Measurements from ENCODE around the gene SHLD1. TPM values are rescaled to one million over a fixed set of nuclear protein-coding genes. Genes with fewer than 3 reads are reported as not detected.

Gene SHLD1
- total RNA-seq, 1 experiment from 2014 or later = 5.9 TPM

DNA sequence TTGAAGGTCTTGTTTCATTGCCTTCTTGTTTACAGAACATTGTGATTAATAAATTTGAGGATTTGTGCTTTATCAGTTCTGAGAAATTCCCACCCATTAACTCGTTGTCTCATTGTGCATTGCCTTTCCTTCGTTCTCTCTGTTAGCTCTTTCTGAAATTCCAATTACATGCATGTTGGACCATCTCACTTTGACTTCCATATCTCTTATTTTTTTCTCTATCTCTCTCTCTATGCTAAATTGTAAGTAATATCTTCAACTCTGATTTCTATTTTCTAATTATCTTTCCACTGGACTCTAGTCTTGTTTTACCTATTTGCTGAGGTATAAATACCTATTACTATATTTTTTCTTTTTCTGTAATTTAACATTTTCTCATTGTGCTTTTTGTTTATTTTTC, 92.3 kb downstream of the SHLD1 start:
- H3K4me1 ChIP-seq (replicated peaks; ENCODE audit: insufficient read depth) = peaks cover 13% of the 10 kb centered on the region
- no peaks in the 10 kb centered on the region for H4K20me1 ChIP-seq (ENCODE audit: insufficient read depth)
- no peak for TF ChIP-seq EZH2 (IDR thresholded peaks at IDR 0.05; ENCODE audit: low read depth)
- TF ChIP-seq, protein P1, sequence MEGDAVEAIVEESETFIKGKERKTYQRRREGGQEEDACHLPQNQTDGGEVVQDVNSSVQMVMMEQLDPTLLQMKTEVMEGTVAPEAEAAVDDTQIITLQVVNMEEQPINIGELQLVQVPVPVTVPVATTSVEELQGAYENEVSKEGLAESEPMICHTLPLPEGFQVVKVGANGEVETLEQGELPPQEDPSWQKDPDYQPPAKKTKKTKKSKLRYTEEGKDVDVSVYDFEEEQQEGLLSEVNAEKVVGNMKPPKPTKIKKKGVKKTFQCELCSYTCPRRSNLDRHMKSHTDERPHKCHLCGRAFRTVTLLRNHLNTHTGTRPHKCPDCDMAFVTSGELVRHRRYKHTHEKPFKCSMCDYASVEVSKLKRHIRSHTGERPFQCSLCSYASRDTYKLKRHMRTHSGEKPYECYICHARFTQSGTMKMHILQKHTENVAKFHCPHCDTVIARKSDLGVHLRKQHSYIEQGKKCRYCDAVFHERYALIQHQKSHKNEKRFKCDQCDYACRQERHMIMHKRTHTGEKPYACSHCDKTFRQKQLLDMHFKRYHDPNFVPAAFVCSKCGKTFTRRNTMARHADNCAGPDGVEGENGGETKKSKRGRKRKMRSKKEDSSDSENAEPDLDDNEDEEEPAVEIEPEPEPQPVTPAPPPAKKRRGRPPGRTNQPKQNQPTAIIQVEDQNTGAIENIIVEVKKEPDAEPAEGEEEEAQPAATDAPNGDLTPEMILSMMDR (conservative IDR thresholded peaks at IDR 0.05) = no peak
- H3K9me2 ChIP-seq (ENCODE audit: insufficient read depth) = no peaks in the 10 kb centered on the region; the same call in 1 of the 2 replicates
- ChIA-PET CTCF (no interaction called here), POLR2A (ENCODE audit: unreplicated experiment) (no interaction called here)
- H3F3A ChIP-seq (ENCODE audit: insufficient read depth, low read depth) = peaks cover 12% of the 10 kb centered on the region; the same call in 1 of the 2 replicates
- H3K9me3 ChIP-seq (ENCODE audit: insufficient read depth, low read depth) = no peaks in the 10 kb centered on the region
- H3K4me2 ChIP-seq = no peak overlapping the region
- no TSS peak for BruUV-seq (replicated peaks)
- H3K27ac ChIP-seq = no peak overlapping the region
- H3K79me2 ChIP-seq (ENCODE audit: low read depth) = no peaks in the 10 kb centered on the region
- H3K36me3 ChIP-seq (ENCODE audit: low read depth) = no peaks in the 10 kb centered on the region
- H3K27me3 ChIP-seq (ENCODE audit: insufficient read depth, low read depth) = no peaks in the 10 kb centered on the region
- H3K4me3 ChIP-seq = no peak overlapping the region
- intact Hi-C loops (cut with micrococcal nuclease; ENCODE audit: unreplicated experiment) = no loop called here
- no peak overlapping the region for H2AFZ ChIP-seq
- no peak for DNase-seq

DNA sequence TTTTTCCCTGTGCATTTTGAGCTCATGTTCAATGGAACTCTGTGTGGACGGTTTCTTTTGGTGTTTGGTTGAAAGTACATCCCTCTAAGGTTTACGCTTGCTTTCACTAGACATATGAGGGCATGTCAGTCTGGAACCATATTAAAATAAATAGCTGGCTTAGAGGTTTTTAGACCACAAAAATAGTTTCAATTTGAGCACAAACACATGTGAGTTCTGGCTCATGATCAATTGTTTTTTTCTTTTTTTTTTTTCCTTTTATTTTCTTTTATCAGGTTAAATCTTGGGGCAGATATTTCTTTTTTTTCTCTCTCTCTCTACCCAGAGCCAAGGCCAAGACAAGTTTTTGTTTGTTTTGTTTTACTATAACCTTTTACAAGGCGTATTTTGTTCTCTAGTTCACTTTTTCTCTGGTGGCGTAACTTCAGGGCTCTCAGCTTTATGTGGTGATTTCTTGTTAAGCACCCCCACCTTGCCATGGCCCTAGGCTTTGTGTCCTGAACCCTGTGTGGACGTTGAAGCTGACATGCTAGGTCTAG, 92.9 kb downstream of the SHLD1 start:
- no peaks in the 10 kb centered on the region for H3K36me3 ChIP-seq (ENCODE audit: low read depth)
- DNase-seq = no peak
- TF ChIP-seq EZH2 (IDR thresholded peaks at IDR 0.05; ENCODE audit: low read depth) = no peak
- TF ChIP-seq, protein P1 (conservative IDR thresholded peaks at IDR 0.05) = no peak
- peaks cover 12% of the 10 kb centered on the region; the same call in 1 of the 2 replicates for H3F3A ChIP-seq (ENCODE audit: insufficient read depth, low read depth)
- no peaks in the 10 kb centered on the region for H3K79me2 ChIP-seq (ENCODE audit: low read depth)
- H2AFZ ChIP-seq = no peak overlapping the region
- 0 out of 2 replicates have a peak overlapping the region, but pooled peaks have one; percentile 34 for H3K4me2 ChIP-seq
- H4K20me1 ChIP-seq (ENCODE audit: insufficient read depth) = no peaks in the 10 kb centered on the region
- H3K27ac ChIP-seq = no peak overlapping the region
- BruUV-seq (replicated peaks) = no TSS peak
- no peak overlapping the region for H3K4me3 ChIP-seq
- ChIA-PET CTCF (no interaction called here), POLR2A (ENCODE audit: unreplicated experiment) (no interaction called here)
- no peaks in the 10 kb centered on the region for H3K27me3 ChIP-seq (ENCODE audit: insufficient read depth, low read depth)
- H3K9me3 ChIP-seq (ENCODE audit: insufficient read depth, low read depth) = no peaks in the 10 kb centered on the region
- intact Hi-C loops (cut with micrococcal nuclease; ENCODE audit: unreplicated experiment) = no loop called here
- no peaks in the 10 kb centered on the region; the same call in 1 of the 2 replicates for H3K9me2 ChIP-seq (ENCODE audit: insufficient read depth)
- H3K4me1 ChIP-seq (replicated peaks; ENCODE audit: insufficient read depth) = peaks cover 13% of the 10 kb centered on the region

DNA sequence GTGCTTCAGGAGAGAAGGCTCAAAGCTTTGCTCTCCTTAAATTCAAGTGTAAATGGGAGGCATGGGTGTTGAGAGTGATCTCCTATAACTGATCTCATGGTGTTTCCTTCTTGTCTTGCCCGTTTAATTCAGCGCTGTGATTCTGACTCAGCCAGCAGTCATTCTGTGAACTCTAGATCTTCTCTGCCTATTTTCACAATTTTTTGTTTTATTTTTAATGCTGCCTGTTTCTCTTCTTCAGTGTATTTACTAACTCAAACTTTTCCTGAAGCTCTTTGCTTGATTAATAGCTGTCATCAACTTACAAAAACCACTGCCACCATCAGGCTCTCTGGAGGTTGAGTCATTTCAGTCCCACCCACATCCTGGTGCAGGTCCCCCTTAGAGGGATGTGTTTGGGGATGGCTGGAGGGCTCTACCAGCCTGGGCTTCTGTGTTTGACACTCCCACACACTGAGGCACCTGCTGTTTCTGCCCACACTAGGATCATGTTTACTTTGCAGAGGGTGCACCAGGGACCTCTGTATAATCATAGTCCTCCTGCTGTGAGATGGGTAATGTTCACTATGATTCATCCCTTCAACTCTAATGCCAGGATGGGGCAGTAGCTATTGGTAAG, 94.0 kb downstream of the SHLD1 start:
- no peak overlapping the region for H3K4me3 ChIP-seq
- H3K27me3 ChIP-seq (ENCODE audit: insufficient read depth, low read depth) = no peaks in the 10 kb centered on the region
- CTCF ChIA-PET = interaction anchor here (0.7 kb wide), 1 partner anchor 313 kb away, joined by 7 read pairs; no protein-coding TSS in a partner anchor
- POLR2A ChIA-PET (ENCODE audit: unreplicated experiment) = no interaction called here
- H3K36me3 ChIP-seq (ENCODE audit: low read depth) = no peaks in the 10 kb centered on the region
- intact Hi-C loops (cut with micrococcal nuclease; ENCODE audit: unreplicated experiment) = no loop called here
- no peaks in the 10 kb centered on the region; the same call in 1 of the 2 replicates for H3K9me2 ChIP-seq (ENCODE audit: insufficient read depth)
- no peak for TF ChIP-seq EZH2 (IDR thresholded peaks at IDR 0.05; ENCODE audit: low read depth)
- TF ChIP-seq, protein P1 (conservative IDR thresholded peaks at IDR 0.05) = no peak
- H3F3A ChIP-seq (ENCODE audit: insufficient read depth, low read depth) = peaks cover 12% of the 10 kb centered on the region; the same call in 1 of the 2 replicates
- peaks cover 13% of the 10 kb centered on the region for H3K4me1 ChIP-seq (replicated peaks; ENCODE audit: insufficient read depth)
- no peak overlapping the region for H2AFZ ChIP-seq
- BruUV-seq (replicated peaks) = no TSS peak
- no peaks in the 10 kb centered on the region for H4K20me1 ChIP-seq (ENCODE audit: insufficient read depth)
- H3K9me3 ChIP-seq (ENCODE audit: insufficient read depth, low read depth) = no peaks in the 10 kb centered on the region
- 0 out of 2 replicates have a peak overlapping the region, but pooled peaks have one; percentile 34 for H3K4me2 ChIP-seq
- no peaks in the 10 kb centered on the region for H3K79me2 ChIP-seq (ENCODE audit: low read depth)
- H3K27ac ChIP-seq = no peak overlapping the region
- DNase-seq = peak; percentile 35 to 83

All from PC-9 (cell line).